ENCODE results near the gene SEMA5A. TPM values are rescaled to one million over a fixed set of nuclear protein-coding genes. Genes with fewer than 3 reads are reported as not detected.

SEMA5A gene
- total RNA-seq, 1 experiment from 2014 or later: 0.15 TPM

DNA sequence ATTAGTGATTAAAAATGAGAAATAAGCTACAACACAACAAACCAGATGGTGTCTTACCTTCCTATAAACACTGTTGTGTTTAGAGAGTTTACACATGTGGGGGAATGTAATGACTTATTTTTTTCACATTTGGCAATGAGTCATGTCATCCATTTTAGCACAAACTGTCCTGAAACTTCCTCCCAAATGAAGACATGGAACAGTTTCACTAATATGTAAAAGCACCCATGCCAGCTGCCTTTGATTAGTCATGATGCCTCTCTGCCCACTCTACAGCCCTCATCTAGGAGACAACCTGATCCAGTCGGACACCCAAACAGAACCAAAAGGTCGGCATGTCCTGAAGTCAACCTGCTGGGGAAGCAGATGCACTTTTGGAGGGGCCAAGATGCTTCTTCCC lies 98.2 kb downstream of the SEMA5A start:
- intact Hi-C loops (cut with micrococcal nuclease; ENCODE audit: unreplicated experiment) (no loop called here), in situ Hi-C loops (cut with HindIII; ENCODE audit: low pct_unique_long_range_greater_than_20kb, low sequenced_read_pairs) (no loop called here)
- ChIA-PET CTCF (no interaction called here), POLR2A (no interaction called here)
- TF ChIP-seq POLR2AphosphoS5 (IDR thresholded peaks at IDR 0.05; ENCODE audit: low read depth, low read length) (no peak), TCF7L2 (IDR thresholded peaks at IDR 0.05; ENCODE audit: low read depth, low read length) (no peak), SIN3A (IDR thresholded peaks at IDR 0.05; ENCODE audit: borderline replicate concordance, insufficient read depth, low read depth, low read length) (no peak)
- TF ChIP-seq, protein P1, sequence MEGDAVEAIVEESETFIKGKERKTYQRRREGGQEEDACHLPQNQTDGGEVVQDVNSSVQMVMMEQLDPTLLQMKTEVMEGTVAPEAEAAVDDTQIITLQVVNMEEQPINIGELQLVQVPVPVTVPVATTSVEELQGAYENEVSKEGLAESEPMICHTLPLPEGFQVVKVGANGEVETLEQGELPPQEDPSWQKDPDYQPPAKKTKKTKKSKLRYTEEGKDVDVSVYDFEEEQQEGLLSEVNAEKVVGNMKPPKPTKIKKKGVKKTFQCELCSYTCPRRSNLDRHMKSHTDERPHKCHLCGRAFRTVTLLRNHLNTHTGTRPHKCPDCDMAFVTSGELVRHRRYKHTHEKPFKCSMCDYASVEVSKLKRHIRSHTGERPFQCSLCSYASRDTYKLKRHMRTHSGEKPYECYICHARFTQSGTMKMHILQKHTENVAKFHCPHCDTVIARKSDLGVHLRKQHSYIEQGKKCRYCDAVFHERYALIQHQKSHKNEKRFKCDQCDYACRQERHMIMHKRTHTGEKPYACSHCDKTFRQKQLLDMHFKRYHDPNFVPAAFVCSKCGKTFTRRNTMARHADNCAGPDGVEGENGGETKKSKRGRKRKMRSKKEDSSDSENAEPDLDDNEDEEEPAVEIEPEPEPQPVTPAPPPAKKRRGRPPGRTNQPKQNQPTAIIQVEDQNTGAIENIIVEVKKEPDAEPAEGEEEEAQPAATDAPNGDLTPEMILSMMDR (IDR thresholded peaks at IDR 0.05): no peak
- TF ChIP-seq, protein P2, sequence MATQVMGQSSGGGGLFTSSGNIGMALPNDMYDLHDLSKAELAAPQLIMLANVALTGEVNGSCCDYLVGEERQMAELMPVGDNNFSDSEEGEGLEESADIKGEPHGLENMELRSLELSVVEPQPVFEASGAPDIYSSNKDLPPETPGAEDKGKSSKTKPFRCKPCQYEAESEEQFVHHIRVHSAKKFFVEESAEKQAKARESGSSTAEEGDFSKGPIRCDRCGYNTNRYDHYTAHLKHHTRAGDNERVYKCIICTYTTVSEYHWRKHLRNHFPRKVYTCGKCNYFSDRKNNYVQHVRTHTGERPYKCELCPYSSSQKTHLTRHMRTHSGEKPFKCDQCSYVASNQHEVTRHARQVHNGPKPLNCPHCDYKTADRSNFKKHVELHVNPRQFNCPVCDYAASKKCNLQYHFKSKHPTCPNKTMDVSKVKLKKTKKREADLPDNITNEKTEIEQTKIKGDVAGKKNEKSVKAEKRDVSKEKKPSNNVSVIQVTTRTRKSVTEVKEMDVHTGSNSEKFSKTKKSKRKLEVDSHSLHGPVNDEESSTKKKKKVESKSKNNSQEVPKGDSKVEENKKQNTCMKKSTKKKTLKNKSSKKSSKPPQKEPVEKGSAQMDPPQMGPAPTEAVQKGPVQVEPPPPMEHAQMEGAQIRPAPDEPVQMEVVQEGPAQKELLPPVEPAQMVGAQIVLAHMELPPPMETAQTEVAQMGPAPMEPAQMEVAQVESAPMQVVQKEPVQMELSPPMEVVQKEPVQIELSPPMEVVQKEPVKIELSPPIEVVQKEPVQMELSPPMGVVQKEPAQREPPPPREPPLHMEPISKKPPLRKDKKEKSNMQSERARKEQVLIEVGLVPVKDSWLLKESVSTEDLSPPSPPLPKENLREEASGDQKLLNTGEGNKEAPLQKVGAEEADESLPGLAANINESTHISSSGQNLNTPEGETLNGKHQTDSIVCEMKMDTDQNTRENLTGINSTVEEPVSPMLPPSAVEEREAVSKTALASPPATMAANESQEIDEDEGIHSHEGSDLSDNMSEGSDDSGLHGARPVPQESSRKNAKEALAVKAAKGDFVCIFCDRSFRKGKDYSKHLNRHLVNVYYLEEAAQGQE (IDR thresholded peaks at IDR 0.05; ENCODE audit: insufficient read depth in 1 of 2, low read depth in 2 of 2, low read length in 1 of 2): no peak
- no peaks in the 10 kb centered on the region for H3K9me3 ChIP-seq (ENCODE audit: control insufficient read depth, insufficient read depth, low read depth, low read length)
- no peak for ATAC-seq
- H3K4me3 ChIP-seq (ENCODE audit: low read depth in 2 of 2, low read length in 2 of 2): no peak overlapping the region
- H3K36me3 ChIP-seq (ENCODE audit: control insufficient read depth, insufficient read depth, low read length): no peaks in the 10 kb centered on the region
- H3K4me1 ChIP-seq (ENCODE audit: control insufficient read depth, insufficient read depth, low read length): no peaks in the 10 kb centered on the region
- BruUV-seq (replicated peaks): no TSS peak
- no peaks in the 10 kb centered on the region for H3K27me3 ChIP-seq (ENCODE audit: control insufficient read depth, insufficient read depth, low read length)
- H3K27ac ChIP-seq (ENCODE audit: low read length): no peak overlapping the region
- no peak for DNase-seq (ENCODE audit: low read depth, low spot score)

DNA sequence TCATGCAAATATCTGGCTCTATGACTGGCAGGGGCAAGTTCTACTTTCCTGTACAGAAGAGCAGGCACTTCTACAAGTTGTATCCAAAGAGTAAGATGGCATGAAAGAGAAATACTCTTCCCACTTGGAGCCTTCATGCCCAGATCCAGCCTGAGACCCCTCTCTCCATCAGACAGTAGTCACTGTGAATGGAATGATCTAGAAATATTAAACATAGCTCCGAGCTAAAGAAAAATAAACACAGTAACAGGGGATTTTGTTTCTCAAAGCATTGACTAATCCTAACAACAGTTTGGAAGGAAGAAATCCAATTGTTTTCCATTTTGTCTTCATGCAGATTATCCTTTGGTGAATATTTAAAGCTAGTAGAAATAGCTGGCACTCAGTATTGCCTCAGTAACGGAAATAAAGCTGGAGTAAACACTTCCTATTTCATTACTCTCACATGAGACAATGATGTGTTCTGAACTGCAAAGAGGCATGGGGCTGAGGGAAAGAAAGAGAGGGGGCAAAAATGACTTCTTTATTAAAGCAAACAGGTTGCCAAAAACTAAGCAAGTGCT lies 100.0 kb downstream of the SEMA5A start:
- Histone ChIP-seq H3K36me3 (ENCODE audit: control insufficient read depth, insufficient read depth, low read length) (no peaks in the 10 kb centered on the region), H3K9me3 (ENCODE audit: control insufficient read depth, insufficient read depth, low read depth, low read length) (no peaks in the 10 kb centered on the region), H3K4me1 (ENCODE audit: control insufficient read depth, insufficient read depth, low read length) (no peaks in the 10 kb centered on the region), H3K27ac (ENCODE audit: low read length) (no peak overlapping the region), H3K4me3 (ENCODE audit: low read depth in 2 of 2, low read length in 2 of 2) (no peak overlapping the region), H3K27me3 (ENCODE audit: control insufficient read depth, insufficient read depth, low read length) (no peaks in the 10 kb centered on the region)
- TF ChIP-seq, protein P1 (IDR thresholded peaks at IDR 0.05): no peak
- TF ChIP-seq, protein P2 (IDR thresholded peaks at IDR 0.05; ENCODE audit: insufficient read depth in 1 of 2, low read depth in 2 of 2, low read length in 1 of 2): no peak
- TF ChIP-seq TCF7L2 (IDR thresholded peaks at IDR 0.05; ENCODE audit: low read depth, low read length) (no peak), POLR2AphosphoS5 (IDR thresholded peaks at IDR 0.05; ENCODE audit: low read depth, low read length) (no peak), SIN3A (IDR thresholded peaks at IDR 0.05; ENCODE audit: borderline replicate concordance, insufficient read depth, low read depth, low read length) (no peak)
- ChIA-PET POLR2A (no interaction called here), CTCF (no interaction called here)
- in situ Hi-C loops (cut with HindIII; ENCODE audit: low pct_unique_long_range_greater_than_20kb, low sequenced_read_pairs) (no loop called here), intact Hi-C loops (cut with micrococcal nuclease; ENCODE audit: unreplicated experiment) (no loop called here)
- no peak for ATAC-seq
- no TSS peak for BruUV-seq (replicated peaks)
- no peak for DNase-seq (ENCODE audit: low read depth, low spot score)
